ENCODE results near the gene ARSG.

ARSG gene

DNA sequence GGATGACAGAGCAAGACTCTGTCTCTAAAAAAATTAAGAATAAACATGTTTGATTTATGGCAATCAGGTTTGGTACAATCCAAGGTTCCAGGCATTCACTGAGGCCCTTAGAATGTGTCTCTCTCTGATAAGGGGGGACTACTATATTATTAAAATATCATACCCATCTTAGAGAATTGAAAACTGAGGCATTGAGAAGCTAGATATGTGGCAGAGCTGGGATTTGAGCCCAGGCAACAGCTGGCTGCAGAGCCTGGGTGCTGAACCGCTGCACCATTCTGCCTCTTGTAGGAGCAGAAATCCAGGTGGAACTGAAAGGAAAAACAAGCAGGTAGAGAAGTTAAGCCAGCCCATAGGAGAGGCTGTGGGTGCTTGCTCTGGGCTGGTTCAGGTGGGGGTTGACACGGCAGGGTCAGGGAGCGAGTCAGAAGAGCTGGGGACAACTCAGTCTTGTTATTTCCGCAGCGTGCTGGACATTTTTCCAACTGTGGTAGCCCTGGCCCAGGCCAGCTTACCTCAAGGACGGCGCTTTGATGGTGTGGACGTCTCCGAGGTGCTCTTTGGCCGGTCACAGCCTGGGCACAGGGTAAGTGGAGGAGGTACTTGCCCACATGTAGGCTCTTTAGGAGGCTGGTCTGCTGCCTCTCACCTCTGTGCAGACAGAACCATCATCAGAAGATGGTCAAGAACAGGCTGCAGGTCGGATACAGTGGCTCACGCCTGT is 103.5 kb downstream of the ARSG start:
- Histone ChIP-seq H3K9me3 (ENCODE audit: severe bottlenecking) (peaks cover 5% of the 10 kb centered on the region), H3K27me3 (ENCODE audit: insufficient read depth, low read depth, severe bottlenecking) (no peaks in the 10 kb centered on the region), H3K4me3 (ENCODE audit: low read depth, low read length) (no peak overlapping the region), H3K27ac (no peak overlapping the region), H3K36me3 (no peaks in the 10 kb centered on the region)
- TF ChIP-seq, protein P1, sequence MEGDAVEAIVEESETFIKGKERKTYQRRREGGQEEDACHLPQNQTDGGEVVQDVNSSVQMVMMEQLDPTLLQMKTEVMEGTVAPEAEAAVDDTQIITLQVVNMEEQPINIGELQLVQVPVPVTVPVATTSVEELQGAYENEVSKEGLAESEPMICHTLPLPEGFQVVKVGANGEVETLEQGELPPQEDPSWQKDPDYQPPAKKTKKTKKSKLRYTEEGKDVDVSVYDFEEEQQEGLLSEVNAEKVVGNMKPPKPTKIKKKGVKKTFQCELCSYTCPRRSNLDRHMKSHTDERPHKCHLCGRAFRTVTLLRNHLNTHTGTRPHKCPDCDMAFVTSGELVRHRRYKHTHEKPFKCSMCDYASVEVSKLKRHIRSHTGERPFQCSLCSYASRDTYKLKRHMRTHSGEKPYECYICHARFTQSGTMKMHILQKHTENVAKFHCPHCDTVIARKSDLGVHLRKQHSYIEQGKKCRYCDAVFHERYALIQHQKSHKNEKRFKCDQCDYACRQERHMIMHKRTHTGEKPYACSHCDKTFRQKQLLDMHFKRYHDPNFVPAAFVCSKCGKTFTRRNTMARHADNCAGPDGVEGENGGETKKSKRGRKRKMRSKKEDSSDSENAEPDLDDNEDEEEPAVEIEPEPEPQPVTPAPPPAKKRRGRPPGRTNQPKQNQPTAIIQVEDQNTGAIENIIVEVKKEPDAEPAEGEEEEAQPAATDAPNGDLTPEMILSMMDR (IDR thresholded peaks at IDR 0.05; ENCODE audit: low read depth, low read length), result no peak
- no peak for DNase-seq

DNA sequence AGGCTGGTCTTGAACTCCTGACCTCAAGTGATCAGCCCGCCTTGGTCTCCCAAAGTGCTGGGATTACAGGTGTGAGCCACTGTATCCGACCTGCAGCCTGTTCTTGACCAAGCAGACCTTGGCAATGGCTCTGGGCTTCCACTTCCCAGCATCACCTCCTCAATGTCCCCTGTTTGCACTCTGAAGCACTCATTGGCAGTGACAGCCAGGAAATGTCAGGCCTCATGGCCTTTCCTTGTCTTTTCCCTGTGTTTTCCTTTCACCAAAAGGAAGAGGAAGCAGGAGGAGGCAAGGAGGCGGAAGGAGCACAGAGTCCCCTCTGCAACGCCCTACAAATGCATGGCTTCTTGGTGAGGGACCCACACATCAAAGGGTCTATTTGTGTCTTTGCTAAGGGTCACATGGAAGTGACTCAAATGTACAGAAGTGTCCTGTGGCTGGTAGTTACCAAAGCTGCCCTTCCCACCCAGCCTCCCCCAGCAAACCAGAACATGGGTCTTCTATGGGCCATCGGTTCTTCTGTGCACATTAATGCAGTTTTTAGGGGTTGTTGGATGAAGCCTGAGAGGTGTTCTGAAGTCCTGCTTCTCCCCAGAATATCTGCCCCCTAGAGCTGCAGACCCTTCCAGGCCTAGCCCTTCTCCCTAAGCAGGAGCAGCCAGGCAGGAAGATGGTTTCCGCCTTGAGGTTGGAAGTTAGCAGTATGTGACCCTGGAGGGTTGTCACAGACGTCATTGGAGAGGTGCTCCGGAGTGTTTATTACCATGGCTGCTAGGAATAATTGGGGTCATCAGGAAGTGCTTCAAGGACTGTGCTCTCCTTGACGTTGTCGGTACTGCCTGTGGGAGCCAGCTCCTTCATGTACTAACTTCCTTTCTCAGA is 105.2 kb downstream of the ARSG start:
- Histone ChIP-seq H3K9me3 (ENCODE audit: severe bottlenecking) (peaks cover 5% of the 10 kb centered on the region), H3K27ac (no peak overlapping the region), H3K27me3 (ENCODE audit: insufficient read depth, low read depth, severe bottlenecking) (no peaks in the 10 kb centered on the region), H3K4me3 (ENCODE audit: low read depth, low read length) (no peak overlapping the region), H3K36me3 (no peaks in the 10 kb centered on the region)
- TF ChIP-seq, protein P1 (IDR thresholded peaks at IDR 0.05; ENCODE audit: low read depth, low read length), result no peak
- no peak for DNase-seq

DNA sequence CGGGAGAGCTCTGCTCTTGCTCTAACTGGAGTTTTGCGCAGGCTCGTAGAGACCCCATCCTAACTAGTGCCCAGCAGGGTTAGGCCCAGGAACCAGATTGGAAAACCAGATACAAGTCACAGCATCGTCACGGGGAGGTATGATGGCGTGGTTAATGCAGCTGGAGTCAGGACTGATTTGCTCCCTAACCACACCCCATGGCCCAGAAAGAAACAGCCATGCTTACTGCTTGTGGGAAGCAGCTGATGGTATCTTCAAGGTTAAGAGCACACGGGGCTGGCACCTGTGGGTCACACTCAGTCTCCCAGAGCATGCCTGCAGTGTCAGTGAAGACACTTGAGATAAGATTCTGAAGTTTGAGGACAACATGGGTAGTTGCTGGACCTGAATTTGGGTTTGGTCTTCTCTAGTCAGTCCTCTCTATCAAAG is 105.8 kb downstream of the ARSG start:
- Histone ChIP-seq H3K4me3 (ENCODE audit: low read depth, low read length) (no peak overlapping the region), H3K27me3 (ENCODE audit: insufficient read depth, low read depth, severe bottlenecking) (no peaks in the 10 kb centered on the region), H3K9me3 (ENCODE audit: severe bottlenecking) (peaks cover 5% of the 10 kb centered on the region), H3K36me3 (no peaks in the 10 kb centered on the region), H3K27ac (no peak overlapping the region)
- TF ChIP-seq, protein P1 (IDR thresholded peaks at IDR 0.05; ENCODE audit: low read depth, low read length), result no peak
- no peak for DNase-seq

DNA sequence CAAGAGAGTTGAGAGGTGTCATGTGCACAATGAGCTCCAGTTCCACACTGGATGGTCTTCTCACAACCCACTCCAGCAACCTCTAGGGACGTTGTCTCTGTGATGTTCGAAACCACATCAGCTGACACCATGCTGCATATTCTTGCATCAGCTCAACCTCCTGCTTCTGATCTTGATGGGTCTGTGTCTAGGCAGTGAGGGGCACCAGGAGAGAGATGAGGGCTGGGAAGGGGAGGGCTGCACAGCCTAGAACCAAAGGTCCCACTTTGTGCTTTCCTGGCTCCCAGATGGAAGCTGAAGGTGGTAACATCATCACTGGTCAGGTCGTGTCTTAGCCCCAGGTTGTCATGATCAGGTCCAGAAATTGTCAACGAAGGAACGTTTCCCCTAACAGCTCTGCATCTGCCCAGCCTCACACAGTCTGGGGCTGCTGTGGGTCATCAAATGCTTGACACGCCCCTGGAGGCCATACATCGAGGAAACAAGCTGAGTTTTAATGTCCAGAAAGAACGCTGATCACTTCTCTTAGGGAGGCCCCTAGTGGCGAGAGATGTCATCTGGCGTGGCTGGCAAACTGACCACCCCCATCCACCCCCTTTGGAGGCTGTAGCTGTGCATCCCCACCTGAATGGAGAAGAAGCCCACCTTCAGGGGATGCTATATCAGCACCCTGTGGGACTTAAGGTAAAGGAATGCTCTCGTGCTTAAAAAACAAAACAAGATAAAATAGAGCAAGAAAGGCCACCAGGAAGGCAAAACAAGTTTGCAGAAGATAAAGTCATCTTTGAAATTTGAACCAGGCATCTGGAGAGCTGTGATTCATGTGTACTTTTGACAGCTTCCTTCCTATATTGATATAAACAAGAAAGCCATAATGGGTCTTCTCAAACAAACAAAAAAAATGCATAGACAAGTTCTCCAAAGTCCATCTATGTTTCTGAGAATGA is 107.7 kb downstream of the ARSG start:
- TF ChIP-seq, protein P1 (IDR thresholded peaks at IDR 0.05; ENCODE audit: low read depth, low read length), result peak; percentile 96
- DNase-seq, result peak; percentile 83
- Histone ChIP-seq H3K4me3 (ENCODE audit: low read depth, low read length) (no peak overlapping the region), H3K9me3 (ENCODE audit: severe bottlenecking) (peaks cover 3% of the 10 kb centered on the region), H3K36me3 (no peaks in the 10 kb centered on the region), H3K27ac (no peak overlapping the region), H3K27me3 (ENCODE audit: insufficient read depth, low read depth, severe bottlenecking) (no peaks in the 10 kb centered on the region)

DNA sequence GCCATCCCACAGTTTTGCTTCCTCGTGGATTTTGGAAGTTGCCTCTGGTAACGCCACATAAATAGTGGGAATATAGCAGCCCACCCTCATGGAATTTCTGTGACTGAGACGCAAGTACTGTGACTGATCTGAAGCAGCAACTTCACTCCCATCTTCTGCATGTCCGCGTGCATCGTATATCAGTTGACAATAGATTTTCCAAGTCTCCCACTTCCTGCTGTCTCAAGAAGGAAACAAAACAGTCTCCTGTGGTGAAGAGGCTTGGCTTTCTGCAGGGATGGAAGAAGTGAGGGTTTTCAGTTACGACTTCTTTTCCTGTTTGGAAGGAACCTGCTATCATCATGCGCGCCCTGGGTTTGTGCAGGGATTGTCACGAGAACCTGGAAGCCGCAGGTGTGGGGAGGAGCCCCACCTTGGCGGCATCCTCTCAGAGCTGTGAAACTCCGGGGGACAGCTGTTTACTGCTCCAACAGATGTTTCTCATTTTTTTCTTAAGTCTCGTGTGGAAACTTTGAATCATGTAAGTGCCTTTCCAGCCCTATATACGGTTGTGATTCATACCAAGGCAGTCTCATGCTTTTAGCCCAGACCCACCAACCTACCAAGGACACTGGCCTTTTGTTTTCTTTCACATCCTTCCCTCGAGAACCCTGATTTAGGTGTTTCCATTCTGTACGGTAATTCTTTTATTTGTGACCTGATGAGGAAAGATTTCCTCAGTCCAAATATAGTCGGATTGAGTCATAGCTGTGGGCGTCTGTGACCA is 108.5 kb downstream of the ARSG start:
- H3K27ac ChIP-seq, result no peak overlapping the region
- no peak for DNase-seq
- H3K4me3 ChIP-seq (ENCODE audit: low read depth, low read length), result no peak overlapping the region
- H3K27me3 ChIP-seq (ENCODE audit: insufficient read depth, low read depth, severe bottlenecking), result no peaks in the 10 kb centered on the region
- H3K9me3 ChIP-seq (ENCODE audit: severe bottlenecking), result peaks cover under 1% of the 10 kb centered on the region
- TF ChIP-seq, protein P1 (IDR thresholded peaks at IDR 0.05; ENCODE audit: low read depth, low read length), result no peak
- no peaks in the 10 kb centered on the region for H3K36me3 ChIP-seq
